GM19455 (cell line): ENCODE results near the gene CD2BP2.
A peak's percentile ranks its signal among the peaks of the same experiment; 100 is the strongest.

ENCODE experiments used
- ATAC-seq: cut with Tn5 transposase; IDR thresholded peaks from one replicate; pipeline ENCODE4 v1.9.1; 2021; ENCODE audit not compliant: unreplicated experiment

Gene CD2BP2

DNA sequence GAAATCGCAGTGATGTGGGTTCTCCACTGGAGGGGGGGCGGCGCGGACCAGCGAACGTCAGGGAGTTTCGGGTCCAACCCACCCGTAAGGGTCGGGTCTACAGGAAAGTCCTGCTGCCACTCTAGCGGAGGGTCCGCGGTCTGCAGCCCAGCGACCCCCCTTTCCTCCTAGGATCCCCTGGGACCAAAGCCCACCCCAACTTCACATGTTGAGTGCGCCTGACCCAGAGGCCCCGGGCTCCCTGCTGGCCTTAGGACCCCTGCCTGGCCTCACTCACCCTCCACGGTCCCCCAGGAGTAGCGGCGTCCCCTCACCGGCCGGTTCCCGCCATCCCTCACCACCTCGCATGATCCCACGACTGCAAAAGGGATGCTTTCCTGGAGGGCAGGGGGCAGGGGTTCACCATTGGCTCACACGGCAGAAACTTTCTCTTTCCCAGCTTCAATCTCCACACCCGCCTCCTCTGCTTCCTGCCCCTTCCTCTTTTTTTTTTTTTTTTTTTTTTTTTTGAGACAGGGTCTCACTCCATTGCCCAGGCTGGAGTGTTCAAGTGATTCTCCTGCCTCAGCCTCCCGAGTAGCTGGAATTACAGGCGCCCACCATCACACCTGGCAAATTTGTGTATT, 24.2 kb upstream of the CD2BP2 start:
- ATAC-seq, result no peak

DNA sequence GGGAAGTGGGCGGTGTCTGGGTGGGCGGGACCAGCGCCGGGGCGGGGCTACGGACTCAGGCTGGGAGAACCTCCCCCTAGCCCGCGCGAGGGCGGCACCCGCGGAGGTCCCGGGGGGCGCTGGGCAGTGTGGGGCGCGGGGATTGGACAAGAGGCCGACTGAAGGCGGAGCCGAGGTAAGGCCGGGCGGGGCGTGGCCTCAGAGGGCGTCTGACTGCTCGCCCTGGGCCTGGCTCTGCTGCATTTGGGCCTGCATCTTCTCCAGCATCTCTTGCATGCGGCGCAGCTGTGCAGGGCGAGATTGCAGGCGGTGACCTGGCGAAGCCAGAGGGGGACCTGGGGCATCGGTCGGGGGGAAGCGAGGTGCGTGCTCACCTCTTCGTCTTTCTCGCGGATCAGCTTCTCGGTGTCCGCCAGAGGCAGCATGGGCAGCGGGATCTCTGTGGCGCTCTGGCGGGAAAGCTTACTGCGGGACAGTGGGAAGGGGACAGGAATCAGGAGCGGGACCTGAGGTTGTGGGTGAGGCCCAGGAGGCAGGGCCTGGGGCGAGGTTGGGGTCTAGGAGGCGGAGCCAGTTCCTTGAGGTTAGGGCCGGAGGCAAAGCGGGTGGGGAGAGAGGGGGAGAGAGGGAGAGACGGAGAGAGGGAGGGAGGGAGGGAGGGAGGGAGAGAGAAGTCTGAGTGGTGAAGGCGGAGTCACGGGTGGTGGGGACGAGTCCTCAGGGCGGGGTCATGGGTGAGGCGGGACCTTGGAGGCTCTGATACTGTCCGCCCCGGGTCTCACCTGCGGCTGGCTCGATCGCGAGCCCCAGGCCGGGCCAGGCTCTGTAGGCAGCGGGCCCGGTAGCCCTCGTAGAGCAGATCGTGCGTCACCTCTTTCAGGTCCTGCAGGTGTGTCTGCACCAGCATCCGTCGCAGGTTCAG, 23.4 kb upstream of the CD2BP2 start:
- ATAC-seq, result peak; percentile 71

DNA sequence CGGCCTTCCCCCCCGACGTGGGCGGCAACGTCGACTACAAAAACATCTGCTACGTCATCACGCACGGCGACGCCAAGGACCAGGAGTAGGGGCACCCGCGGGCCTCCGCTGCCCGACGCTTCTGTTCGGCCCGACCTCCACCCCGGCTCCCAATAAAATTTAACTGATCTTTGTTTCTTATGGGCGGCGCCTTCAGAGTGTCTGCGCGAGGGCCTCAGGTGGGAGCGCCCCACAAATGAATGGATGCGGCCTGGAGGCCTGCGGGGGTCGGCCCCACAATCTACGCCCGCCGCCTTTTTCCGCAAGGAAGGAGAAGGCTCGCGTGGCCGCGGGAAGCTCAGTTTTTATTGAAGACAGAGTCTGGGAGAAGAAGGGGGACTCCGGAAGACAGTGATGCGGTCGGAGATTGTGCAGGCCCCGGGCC, 22.7 kb upstream of the CD2BP2 start:
- ATAC-seq, result peak; percentile 32

DNA sequence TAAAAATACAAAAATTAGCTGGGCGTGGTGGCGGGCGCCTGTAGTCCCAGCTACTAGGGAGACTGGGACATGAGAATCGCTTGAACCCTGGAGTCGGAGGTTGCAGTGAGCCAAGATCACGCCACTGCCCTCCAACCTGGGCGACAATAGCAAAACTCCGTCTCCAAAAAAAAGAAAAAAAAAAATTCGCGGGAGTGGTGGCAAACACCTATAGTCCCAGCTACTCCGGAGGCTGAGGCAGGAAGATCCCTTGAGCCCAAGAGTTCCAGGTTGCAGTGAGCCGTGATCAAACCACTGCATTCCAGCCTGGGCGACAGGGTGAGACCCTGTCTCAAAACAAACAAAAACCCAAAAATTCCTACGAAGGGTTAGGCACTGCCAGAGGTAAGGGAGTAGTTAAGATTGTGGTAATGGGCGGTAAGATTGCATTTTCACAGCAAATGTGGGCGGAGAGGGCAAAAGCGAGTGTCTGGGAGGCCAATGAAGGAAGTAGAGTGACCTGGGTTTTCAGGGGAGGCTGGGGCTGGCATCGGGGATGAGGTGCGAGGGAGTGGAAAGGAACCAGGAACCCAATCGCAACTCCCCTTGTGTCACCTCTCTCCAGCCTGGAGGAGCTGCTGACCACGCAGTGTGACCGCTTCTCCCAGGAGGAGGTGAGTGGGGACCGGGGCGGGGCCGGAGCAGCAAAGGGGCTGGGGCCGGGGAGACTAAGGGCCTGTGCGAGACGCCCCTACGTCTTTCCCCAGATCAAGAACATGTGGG, 22.1 kb upstream of the CD2BP2 start:
- ATAC-seq, result peak; percentile 2

DNA sequence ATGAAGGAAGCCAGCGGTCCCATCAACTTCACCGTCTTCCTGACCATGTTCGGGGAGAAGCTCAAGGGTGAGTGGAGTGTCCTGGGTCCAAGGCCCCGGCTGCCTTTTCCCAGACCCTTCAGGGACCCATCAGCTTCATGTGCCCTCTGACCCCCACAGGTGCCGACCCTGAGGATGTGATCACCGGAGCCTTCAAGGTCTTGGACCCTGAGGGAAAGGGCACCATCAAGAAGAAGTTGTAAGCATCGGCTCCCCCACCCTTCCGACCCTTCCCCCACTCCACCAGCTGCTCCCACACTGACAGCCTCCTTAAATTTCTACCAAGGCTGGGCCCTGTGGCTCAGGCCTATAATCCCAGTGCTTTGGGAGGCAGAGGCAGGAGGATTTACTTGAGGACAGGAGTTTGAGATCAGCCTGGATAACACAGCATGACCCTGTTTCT, 21.4 kb upstream of the CD2BP2 start:
- no peak for ATAC-seq

DNA sequence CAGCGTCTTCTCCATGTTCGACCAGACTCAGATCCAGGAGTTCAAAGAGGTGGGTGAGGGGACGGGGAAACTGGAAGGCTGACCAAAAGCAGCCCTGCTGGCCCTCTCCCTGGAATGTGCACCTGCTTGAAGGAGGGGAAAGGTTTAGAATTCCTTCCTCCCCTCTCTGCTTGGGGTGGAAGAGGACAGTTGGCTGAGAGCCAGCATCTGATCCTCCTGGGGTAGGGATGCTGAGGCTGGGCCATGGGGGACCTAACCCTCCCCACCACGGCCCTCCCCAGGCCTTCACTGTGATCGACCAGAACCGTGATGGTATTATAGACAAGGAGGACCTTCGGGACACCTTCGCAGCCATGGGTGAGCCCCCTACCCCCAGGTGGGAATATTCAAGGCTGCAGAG, 20.8 kb upstream of the CD2BP2 start:
- no peak for ATAC-seq

DNA sequence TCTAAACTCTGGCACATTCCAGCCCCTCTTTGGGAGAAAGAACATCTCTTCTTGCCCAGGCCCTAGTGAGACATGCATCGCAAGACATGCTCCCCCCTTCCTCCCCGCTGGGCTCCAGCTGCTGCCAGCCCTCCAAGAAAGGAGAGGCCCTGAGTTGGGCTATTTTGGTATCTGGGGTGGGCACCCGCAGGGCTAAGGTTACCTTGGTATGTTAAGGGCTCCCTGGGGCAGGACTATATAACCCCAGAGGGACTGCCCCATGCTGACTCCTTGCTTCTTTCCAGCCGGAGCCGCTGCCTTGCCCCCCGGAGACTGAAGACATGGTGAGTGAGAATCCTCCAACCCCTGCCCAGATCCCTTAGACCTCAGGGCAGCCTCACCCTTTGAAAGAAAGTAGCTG, 19.4 kb upstream of the CD2BP2 start, which contains the start of gene MYL11:
TSS of gene MYL11 (plus strand) at position 265 of the 400 bp plus-strand sequence. CDS start at position 321, 56 bp downstream.
- no peak for ATAC-seq

DNA sequence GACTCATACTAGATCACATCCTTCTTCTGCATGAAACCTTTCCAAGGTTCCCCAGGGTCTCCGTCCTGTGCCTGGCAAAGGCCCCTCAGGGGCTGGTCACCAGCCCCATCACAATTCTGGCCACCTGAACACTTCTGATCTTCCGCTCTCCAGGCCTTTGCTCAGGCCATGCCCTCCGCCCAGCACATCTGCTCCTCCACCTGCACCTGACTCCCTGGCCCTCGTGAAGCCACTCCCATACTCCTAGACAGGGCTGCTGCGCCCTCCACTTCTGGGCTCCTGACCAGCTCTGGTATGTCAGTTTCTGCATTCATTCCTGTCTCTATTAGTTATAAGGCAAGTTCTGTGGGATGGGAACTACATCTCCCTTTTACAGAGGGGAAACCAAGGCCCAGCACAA, 17.6 kb upstream of the CD2BP2 start:
- ATAC-seq, result no peak

DNA sequence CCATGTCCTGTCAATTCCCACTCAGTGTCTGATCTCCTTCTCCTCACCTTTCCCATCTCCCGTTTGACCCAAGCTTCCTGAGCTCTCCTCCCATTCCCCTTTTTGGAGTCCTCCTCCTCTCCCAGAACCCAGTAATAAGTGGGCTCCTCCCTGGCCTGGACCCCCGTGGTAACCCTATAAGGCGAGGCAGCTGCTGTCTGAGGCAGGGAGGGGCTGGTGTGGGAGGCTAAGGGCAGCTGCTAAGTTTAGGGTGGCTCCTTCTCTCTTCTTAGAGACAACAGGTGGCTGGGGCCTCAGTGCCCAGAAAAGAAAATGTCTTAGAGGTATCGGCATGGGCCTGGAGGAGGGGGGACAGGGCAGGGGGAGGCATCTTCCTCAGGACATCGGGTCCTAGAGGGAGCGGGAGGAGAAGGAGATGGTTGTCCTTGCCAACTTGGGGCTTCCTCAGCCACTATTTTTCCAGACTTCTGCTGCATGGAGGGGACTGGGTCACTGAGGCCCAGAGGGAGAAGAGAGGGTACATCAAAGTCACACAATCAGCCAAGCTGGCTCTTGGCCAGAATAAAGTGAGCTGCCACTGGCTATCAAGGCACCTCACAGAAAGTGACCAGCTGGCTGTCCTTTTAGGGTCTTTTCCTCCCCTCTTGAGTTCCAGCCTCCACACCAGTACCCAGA, 17.1 kb upstream of the CD2BP2 start:
- no peak for ATAC-seq

DNA sequence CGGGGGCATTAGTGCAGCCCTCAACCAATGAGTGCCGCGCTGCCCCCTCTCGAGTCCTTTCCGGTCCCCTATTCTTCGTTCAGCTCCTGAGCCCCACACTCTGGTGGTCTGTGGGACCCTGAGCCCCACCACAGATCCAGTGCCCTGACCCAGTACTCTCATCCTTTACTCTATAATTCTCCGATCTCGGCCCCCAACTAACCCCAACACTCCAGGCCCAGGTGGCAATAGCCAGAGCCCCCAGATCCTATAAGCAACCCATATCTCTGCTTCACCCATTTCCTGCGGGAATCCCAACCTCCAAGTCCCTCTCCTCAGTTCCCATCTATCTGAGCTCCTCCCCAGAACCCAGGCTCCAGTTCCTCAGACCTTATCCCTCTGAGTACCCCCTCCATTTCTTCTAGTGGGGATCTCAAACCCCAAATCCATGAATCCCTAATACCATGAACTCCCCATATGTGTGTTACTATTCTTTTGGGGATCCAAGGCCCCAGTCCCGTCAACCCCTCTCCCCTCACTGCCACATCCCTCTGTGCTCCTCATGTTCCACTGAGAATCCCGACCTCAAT, 16.2 kb upstream of the CD2BP2 start:
- ATAC-seq, result no peak

DNA sequence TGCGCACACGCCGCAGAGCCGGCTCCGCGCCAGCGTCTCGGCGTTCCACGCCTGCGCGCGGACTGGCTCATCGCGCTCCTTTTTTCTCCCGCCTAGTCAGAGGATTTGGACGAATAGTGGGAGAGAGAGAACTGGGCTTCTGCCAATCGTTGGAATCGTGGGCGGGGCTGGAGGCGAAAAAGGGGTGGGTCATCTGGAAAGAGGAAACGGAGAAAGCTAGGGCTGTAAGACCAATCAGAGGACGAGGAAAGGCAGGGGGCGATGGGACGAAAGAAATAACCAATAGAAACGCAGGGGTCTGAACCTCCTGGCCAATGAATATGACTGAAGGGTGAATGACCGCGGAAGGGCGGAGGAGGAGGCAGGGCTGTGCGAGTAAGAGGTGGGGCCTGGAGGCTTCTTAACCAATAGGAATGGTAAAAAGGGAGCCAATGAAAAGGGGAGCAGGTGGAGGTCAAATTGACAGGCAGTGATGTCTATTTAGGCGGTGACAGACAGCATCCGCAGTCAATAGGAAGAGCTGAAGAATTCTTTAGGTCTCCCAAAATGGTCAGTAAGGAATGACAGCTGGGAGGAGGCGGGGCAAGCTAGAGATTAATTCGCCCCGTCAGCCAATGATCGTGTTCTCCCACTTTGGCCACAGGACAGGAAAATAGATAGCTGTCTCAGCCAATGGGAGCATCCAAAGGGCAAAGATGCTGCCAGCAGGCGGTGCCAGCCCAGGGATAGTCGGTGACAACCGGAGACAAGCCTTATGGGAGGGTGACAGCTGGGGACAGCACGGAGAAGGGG, 15.5 kb upstream of the CD2BP2 start, which contains the start of gene TBC1D10B:
TSS of gene TBC1D10B (minus strand) at position 39 of the 792 bp plus-strand sequence. CDS start 311 bp downstream, outside the sequence.
- ATAC-seq, result peak; percentile 84

DNA sequence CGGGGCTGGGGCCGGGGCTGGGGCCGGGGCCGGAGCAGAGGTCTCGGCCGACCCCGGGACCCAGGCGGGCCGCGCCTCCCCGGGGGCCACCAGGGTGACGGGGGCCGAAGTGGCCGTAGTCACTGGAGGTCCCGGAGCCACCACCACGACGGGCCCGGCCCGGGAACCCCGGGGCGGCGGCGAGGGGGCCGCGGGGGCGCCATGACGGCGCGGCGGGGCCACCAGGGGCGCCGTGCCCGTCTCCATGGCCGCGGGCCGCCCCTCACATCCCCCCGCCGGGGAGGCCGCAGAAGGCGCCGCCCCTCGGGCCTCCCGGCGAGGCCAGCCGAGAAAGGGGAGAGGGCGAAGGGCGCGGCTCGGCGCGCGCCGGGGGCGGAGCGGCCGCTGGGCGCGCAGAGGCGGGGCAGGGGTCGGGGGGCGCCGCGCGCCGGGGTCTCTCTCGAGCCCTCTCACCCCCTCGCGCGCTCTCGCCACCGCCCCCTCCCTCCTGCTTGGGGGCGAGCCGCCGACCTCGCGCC, 14.9 kb upstream of the CD2BP2 start:
- peak; percentile 7 for ATAC-seq

DNA sequence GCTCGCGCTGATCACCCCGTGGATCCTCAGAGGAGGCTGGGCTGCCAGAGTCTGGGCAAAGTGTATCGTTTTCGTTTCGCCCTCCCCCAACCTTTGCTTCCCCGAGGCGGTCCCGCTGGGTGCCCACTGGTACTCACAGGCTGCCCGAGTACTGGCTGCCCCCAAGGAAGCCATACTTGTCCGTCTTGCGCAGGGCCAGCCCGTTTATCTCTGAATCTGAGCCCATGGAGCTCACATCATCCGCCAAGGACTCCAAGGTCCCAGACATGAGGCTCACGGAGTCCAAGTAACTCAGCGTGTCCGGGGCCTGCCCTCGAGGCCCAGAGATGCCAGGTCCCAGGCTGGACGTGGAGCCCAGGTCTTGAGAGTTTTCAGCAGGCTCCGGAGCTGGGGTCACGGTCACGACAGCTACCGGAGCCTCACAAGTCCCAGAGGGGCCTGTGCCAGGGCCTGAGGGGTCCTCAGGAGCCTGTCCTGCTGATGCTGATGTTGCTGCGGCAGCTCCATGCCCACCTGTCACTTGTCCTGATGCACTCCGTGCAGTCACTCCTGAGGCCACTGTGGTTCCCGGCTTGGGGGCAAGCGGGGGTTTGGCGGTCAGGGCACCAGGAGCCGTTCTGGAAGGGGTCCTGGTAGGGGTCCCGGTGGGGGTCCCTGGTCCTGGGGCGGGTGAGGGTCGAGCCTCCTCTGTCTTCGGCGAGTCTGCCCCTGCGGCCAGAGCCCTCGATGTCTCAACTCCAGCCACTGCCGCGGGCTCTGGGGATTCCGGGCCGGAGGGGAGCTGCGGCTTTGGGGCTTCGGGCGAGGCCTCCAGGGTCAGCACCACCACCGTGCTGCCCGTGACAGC, 14.2 kb upstream of the CD2BP2 start:
- no peak for ATAC-seq

DNA sequence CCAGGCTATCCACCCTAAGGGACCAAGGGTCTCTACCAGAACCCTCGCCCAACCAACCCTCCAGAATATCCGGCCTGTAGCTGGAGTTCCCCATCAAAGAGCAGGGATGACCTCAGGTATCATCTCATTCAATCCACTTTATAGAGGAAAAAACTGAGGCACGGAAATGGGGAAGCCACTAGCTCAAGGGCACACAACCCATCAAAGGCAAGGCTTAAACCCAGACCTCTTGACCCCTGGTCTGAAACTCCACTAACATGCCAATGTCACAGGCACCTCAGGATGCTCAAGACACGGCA, 13.6 kb upstream of the CD2BP2 start:
- ATAC-seq, result no peak

DNA sequence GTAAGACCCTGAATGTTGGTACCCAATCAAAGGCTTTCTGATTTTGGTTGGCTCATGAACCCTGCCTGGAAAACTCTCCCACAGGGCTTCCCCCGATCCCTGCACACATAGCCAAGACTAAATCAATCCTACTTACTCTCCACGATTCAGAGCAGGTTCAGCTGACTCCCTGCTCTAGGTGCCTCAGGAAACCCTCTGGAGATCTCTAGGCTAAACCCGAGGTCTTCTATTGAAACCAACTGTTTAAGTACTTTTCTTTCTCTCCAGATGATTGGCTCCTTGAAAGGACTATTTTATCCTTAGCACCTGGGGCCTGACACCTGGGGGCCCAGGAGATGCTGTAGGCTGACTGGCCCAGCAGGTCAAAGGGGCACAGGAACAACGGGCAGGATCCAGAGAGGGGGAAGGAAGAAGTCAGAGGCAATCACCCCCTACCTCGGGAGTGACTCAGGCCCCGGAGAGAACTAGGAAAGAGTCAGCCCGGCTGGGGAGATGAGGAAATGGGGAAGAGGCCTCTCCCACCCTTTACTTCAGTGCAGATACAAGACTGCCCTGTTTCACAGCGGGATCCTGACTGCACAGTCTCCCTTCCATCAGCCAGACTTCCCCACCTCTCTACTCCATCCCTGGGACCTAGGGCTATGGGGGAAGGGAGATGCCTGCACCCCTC, 13.1 kb upstream of the CD2BP2 start:
- ATAC-seq, result no peak

DNA sequence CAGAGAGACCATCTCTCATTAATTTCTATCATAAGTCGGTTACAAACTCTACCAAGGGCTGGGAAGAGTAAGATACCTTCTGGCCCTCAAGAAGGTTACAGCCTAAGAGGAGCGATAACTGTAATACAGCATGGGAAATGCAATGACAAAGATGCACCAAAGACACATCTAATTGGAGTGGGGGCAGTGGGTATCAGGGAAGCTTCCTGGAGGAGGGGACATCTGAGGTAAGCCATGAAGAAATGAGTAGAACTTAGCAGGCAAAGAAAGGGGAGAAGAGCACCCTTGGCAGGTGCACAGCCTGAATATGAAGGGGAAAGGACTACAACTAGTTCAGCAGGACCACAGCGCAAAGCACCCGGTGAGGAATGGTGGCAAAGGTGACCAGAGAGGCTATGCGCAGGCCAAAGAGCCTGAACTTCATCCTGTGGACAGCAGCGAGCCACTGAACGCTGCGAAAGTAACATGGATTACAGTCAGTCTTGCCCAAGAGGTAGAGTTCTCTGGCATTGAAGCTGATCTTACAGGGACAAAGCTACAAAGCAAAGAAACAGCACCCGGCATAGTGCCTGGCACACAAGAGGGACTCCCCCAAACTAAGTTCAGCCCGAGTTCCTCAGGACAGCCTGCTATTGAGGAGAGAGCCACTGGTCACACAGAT, 12.4 kb upstream of the CD2BP2 start:
- no peak for ATAC-seq

DNA sequence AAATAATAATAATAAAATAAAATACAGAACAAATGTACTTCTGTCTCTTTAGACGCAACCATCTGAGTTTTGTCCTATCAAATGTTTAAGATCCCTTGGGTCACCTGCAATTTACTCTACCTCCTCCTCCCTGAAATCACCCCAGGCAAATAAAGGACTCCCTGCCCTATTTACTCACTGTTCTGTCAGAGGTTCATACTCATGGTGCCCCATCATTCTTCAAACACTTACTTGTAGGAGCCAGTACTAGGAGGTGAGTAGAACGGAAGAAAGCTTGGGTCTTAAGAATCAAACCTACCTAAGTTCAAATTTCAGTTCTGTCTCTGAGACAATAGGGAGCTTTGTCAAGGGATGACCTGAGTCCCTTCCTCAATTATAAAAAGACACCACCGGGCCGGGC, 11.4 kb upstream of the CD2BP2 start:
- no peak for ATAC-seq

DNA sequence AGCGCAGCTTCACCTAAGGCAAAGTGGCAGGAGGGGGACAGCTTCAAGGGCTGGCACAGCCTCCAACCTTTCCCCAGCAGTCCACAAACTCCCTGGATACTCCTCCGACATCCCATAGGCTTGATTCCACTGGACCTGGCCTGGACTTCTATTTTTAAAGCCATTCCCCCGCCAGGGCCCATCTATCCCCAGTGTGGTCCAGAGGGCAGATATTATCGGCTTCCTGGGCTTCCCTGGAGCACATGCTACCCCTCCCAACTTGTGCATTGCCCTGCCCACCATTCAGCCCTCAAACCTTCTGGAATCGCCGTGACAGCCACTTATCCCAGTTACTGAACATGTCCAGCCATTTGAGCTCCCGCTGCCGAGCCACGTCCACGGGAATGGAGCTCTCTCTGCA, 10.1 kb upstream of the CD2BP2 start:
- ATAC-seq, result no peak
